Activated T-cell treated with anti-CD3 and anti-CD28 coated beads, Interleukin-2, amount 50 U/mL, for 24 hours (primary cell): ENCODE results near the gene AFDN.

Experiments
- DNase-seq: peaks from one replicate; pipeline ENCODE4 v3.0.0-alpha.2; 2020
- H3K27ac Mint-ChIP-seq: 2 replicates; pipeline ENCODE4 v1.8.0; 2020; ENCODE audit warnings: mild to moderate bottlenecking, mixed read lengths
- H3K27me3 Mint-ChIP-seq: 2 replicates; pipeline ENCODE4 v1.8.0; 2020; ENCODE audit warnings: mixed read lengths
- H3K36me3 Mint-ChIP-seq: 2 replicates; pipeline ENCODE4 v1.8.0; 2020; ENCODE audit warnings: low read depth, mixed read lengths
- H3K4me1 Mint-ChIP-seq: 2 replicates; pipeline ENCODE4 v1.8.0; 2020; ENCODE audit warnings: low read depth, mixed read lengths
- H3K4me3 Mint-ChIP-seq: 2 replicates; pipeline ENCODE4 v1.8.0; 2020; ENCODE audit warnings: mild to moderate bottlenecking, moderate library complexity, mixed read lengths
- H3K9me3 Mint-ChIP-seq: 2 replicates; pipeline ENCODE4 v1.8.0; 2020; ENCODE audit warnings: mixed read lengths

The AFDN gene

DNA sequence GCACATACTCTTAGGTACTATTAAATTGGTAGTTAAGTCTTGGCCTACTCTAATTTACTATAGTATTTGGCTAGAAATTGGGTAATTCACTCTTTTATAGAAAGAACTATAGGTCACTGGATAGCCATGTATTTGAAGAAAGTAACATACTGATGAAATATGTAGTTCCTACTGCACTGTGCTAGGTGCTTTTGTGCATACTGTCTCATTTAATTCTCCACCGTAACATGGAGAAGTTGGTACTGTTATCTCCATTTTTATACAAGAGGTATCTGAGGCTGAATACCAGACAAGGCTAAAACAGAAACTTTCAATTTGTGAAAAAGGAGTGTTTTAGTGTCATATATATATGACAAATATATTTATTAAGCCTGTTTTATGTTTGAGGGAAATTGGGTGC is 29.8 kb downstream of the AFDN start:
- H3K36me3 Mint-ChIP-seq, result no peaks in the 10 kb centered on the region
- H3K4me1 Mint-ChIP-seq, result peaks cover 14% of the 10 kb centered on the region
- H3K4me3 Mint-ChIP-seq, result no peak overlapping the region
- no peaks in the 10 kb centered on the region for H3K9me3 Mint-ChIP-seq
- no peak overlapping the region for H3K27ac Mint-ChIP-seq
- peaks cover 40% of the 10 kb centered on the region for H3K27me3 Mint-ChIP-seq
- no peak for DNase-seq

DNA sequence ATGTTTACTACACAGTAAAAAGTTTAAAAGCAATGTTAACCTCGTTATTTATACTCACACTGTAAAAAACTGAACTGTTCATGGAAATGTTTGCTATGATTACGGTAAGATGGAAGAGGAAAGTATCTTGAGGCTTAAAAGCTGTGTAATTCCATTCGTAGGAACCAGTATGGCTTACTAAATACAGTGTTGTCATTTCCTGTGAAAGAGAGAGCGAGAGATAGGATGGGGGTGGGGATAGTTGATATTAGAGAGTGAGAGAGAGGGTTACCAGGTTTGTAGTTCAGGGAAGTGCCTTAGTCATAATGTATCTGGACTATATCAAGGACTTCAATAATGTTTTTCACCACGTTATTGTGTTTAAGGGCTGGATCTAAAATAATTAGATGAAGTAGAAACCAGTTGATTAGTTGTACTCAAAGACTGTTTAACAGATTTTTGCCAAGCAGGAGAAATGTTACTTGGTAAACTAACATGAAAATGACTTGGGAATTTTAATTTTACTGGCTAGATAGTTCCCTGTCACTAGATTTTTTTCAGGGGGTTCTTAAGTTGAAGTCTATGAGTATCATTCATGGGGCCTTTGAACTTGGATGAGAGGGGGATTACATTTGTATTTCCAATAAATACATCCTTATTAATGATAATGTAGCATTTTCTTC is 30.4 kb downstream of the AFDN start:
- Mint-ChIP-seq H3K4me1 (peaks cover 14% of the 10 kb centered on the region), H3K4me3 (no peak overlapping the region), H3K36me3 (no peaks in the 10 kb centered on the region), H3K27ac (no peak overlapping the region), H3K9me3 (no peaks in the 10 kb centered on the region), H3K27me3 (peaks cover 36% of the 10 kb centered on the region)
- no peak for DNase-seq

DNA sequence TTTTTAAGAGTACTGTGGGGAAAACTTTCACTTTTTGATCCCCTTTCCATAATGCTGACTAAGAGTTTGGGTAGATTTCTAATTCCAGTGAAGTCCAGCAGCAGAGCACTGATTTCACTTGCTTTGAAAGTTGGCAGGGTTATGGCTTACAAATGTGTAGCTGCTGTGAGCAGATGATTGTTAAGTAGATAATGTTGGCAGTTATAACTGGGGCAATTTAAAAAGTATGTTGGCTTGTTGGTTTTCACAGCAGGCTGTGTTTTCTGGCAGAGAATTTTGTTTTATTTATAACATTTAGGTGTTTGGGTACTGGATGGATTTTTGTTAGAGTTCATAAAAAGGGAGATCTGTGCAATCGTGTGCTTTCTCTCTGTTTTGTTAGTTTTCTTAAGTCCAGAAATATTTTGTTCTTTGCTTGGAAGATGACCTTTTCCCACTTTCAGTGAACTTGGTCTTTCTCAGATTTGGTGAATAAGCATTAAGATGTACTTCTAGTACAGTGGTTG is 31.4 kb downstream of the AFDN start:
- DNase-seq, result no peak
- Mint-ChIP-seq H3K27me3 (peaks cover 34% of the 10 kb centered on the region), H3K27ac (no peak overlapping the region), H3K4me3 (no peak overlapping the region), H3K36me3 (no peaks in the 10 kb centered on the region), H3K9me3 (no peaks in the 10 kb centered on the region), H3K4me1 (peaks cover 14% of the 10 kb centered on the region)

DNA sequence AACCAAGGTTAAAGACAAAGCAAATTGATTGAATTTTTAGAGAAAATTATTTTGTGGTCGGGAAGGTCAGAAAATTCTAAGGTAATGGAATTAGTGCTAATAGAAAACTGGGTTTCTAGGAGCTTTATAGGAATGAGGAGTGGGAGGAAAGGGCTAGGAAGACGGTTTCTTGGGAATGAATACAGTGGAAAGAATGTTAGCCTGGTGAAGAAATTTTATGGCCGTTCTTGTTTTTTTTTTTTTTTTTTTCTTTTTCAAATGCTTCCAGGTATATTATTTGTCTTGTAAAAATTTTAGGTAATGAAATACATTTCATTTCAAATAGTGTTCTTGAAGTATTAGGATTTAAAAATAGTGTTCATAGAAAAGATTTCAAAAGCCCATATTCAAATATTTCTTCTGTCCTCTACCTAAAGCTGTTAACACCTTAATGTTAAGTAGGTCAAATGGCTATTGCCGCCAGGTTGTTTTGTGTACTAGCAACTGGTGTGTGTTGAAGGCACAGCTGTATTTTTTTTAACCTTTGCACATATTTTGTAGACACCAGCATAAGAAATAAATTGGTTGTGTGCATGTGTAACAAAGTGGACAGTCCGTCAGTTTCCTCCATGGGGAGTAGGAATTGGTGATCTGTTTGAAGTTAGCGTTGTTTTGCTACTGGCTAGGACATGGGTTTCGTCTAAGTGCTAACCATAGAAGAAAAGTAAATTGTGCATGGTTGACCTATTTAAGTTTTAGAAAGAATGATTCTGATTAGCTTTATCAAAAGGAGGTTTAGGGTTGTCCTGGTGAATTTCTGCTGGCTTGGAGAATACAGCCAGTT is 32.3 kb downstream of the AFDN start:
- peaks cover 30% of the 10 kb centered on the region for H3K27me3 Mint-ChIP-seq
- H3K27ac Mint-ChIP-seq, result no peak overlapping the region
- peaks cover 14% of the 10 kb centered on the region for H3K4me1 Mint-ChIP-seq
- no peak for DNase-seq
- no peaks in the 10 kb centered on the region for H3K9me3 Mint-ChIP-seq
- H3K36me3 Mint-ChIP-seq, result no peaks in the 10 kb centered on the region
- no peak overlapping the region for H3K4me3 Mint-ChIP-seq

DNA sequence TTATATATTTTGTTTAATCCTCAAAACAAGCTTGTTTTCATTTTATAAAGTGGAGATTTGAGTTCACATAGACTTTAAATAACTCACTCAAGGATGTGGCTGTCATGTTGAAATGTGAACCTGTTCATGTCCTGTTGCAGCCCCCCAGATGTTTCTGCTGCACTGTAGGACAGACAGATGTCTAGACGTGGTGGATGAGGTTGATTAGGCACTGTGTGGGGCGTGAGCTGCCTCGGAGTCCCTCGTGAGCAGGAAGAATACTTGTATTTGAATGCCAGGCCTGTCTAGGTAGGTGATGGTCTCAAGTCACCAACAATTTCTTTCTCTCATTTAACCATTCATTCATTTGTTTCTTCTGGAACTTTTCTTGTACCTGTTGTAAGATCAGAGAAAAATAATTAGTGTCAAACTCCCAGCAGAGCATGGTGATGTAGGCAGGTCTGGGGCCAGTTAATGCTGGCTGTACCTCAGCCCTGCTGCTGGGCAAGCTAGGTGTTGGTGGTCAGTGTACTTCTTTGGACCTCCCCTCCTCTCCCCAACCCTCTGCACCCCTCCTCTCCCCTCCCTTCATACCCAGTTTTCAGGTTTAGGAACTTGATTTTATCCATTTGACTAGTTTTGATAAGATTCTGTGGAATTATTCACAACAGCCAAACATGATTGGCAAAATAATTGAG is 34.0 kb downstream of the AFDN start:
- H3K4me1 Mint-ChIP-seq, result peaks cover 12% of the 10 kb centered on the region
- DNase-seq, result no peak
- H3K9me3 Mint-ChIP-seq, result no peaks in the 10 kb centered on the region
- no peaks in the 10 kb centered on the region for H3K36me3 Mint-ChIP-seq
- no peak overlapping the region for H3K27ac Mint-ChIP-seq
- H3K4me3 Mint-ChIP-seq, result no peak overlapping the region
- H3K27me3 Mint-ChIP-seq, result peaks cover 31% of the 10 kb centered on the region

GRCh38 chr6:167861424-167861823 is 34.7 kb downstream of the AFDN start:
- Mint-ChIP-seq H3K9me3 (no peaks in the 10 kb centered on the region), H3K27ac (no peak overlapping the region), H3K36me3 (no peaks in the 10 kb centered on the region), H3K4me3 (no peak overlapping the region), H3K4me1 (peaks cover 12% of the 10 kb centered on the region), H3K27me3 (peaks cover 31% of the 10 kb centered on the region)
- no peak for DNase-seq

DNA sequence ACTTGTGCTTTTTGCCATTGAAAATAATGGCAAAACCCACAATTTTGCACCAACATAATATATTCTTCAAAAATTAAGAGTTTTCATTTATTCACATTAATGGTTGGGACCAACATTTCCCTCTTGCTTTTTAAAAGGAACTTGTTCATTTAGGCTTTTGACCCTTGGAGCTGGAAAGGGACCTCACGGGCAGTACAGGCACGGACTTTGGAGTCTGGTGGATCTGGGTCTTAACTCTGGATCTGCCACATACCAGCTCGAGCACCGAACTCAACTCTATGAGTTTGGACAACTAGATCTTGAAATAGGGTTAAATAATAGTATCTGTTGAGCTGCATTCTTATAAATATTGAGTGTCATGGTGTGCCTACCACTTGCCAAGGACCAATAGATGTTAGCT is 37.2 kb downstream of the AFDN start:
- Mint-ChIP-seq H3K4me1 (no peaks in the 10 kb centered on the region), H3K36me3 (peaks cover 2% of the 10 kb centered on the region), H3K9me3 (no peaks in the 10 kb centered on the region), H3K4me3 (no peak overlapping the region), H3K27ac (no peak overlapping the region), H3K27me3 (peaks cover 31% of the 10 kb centered on the region)
- DNase-seq, result no peak

GRCh38 chr6:167866642-167867041 is 39.9 kb downstream of the AFDN start:
- H3K4me1 Mint-ChIP-seq, result no peaks in the 10 kb centered on the region
- no peak for DNase-seq
- H3K36me3 Mint-ChIP-seq, result peaks cover 2% of the 10 kb centered on the region
- no peak overlapping the region for H3K27ac Mint-ChIP-seq
- H3K4me3 Mint-ChIP-seq, result no peak overlapping the region
- no peaks in the 10 kb centered on the region for H3K9me3 Mint-ChIP-seq
- peaks cover 25% of the 10 kb centered on the region for H3K27me3 Mint-ChIP-seq

DNA sequence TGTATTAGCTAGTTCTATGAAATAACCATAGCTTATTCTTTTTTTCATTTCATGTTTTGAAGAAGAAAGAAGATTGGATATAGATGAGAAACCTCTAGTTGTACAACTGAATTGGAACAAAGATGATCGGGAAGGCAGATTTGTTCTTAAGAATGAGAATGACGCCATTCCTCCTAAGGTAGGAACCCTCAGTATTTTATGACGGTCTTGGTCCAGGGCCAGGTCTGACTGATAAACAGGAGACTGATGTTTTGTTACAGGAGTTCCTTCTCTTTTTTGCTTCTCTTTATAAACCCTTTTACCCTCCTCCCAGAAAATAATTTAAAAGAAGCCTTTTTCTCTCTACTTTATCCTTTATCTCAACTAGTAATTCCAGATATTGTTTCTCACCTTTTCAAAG is 43.6 kb downstream of the AFDN start:
- H3K4me3 Mint-ChIP-seq, result no peak overlapping the region
- no peak for DNase-seq
- H3K36me3 Mint-ChIP-seq, result peaks cover 4% of the 10 kb centered on the region

GRCh38 chr6:167872538-167873210 is 46.0 kb downstream of the AFDN start:
- H3K27me3 Mint-ChIP-seq, result peaks cover 12% of the 10 kb centered on the region
- no peaks in the 10 kb centered on the region for H3K9me3 Mint-ChIP-seq
- no peaks in the 10 kb centered on the region for H3K4me1 Mint-ChIP-seq
- H3K27ac Mint-ChIP-seq, result no peak overlapping the region
- H3K4me3 Mint-ChIP-seq, result no peak overlapping the region
- DNase-seq, result no peak
- H3K36me3 Mint-ChIP-seq, result peaks cover 4% of the 10 kb centered on the region

More for the DNA sequence above, 43.6 kb downstream of the AFDN start:
- peaks cover 9% of the 10 kb centered on the region for H3K27me3 Mint-ChIP-seq
- no peaks in the 10 kb centered on the region for H3K4me1 Mint-ChIP-seq
- no peaks in the 10 kb centered on the region for H3K9me3 Mint-ChIP-seq
- no peak overlapping the region for H3K27ac Mint-ChIP-seq

DNA sequence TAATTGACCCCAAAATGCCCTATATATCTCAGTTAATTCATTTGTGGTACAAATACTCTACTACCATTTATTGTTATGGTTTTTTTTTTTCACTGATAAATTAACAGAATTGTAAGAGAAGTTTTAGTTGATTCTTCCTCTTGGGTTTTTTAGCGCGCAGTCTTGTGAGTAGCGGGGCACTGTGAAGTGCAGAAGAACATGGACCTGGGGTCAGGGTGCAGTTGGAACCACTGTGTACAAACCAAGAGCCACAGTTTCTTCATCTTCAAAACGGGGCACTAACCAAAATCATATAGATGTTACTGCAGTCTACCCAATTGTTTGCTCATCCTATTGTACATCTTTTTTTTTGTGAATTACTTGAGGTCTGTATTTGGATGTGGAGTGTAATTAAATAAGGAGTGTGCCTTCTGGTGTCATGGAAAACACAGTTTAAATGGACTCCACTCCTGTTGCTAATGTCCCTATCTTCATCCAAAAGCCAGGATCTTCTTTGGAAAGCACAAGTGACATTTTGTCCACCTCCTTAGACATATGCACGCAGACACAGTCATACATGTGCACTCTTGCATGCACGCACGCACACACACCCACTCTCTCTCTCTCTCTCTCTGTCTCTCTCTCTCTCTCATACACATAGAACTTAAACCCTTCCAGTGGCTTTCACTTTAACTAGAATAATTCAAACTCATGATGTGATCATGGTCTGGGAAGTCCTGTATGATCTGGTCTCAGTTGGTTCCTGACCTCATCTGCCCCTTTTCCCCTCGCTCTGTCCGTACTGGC is 51.5 kb downstream of the AFDN start:
- no peak for DNase-seq
- Mint-ChIP-seq H3K27me3 (peaks cover 29% of the 10 kb centered on the region), H3K36me3 (peaks cover 6% of the 10 kb centered on the region), H3K9me3 (no peaks in the 10 kb centered on the region), H3K4me1 (no peaks in the 10 kb centered on the region), H3K27ac (no peak overlapping the region), H3K4me3 (no peak overlapping the region)

- no peaks in the 10 kb centered on the region for H3K9me3 Mint-ChIP-seq
- no peaks in the 10 kb centered on the region for H3K4me1 Mint-ChIP-seq
- no peak overlapping the region for H3K27ac Mint-ChIP-seq
- peaks cover 6% of the 10 kb centered on the region for H3K36me3 Mint-ChIP-seq
- peaks cover 29% of the 10 kb centered on the region for H3K27me3 Mint-ChIP-seq
- H3K4me3 Mint-ChIP-seq, result no peak overlapping the region
- no peak for DNase-seq
These were observed 52.9 kb downstream of the AFDN start for GRCh38 chr6:167879612-167880011.

GRCh38 chr6:167881327-167881726 is 54.6 kb downstream of the AFDN start:
- DNase-seq, result no peak
- Mint-ChIP-seq H3K27me3 (peaks cover 29% of the 10 kb centered on the region), H3K36me3 (peaks cover 4% of the 10 kb centered on the region), H3K4me1 (no peaks in the 10 kb centered on the region), H3K4me3 (no peak overlapping the region), H3K27ac (no peak overlapping the region), H3K9me3 (no peaks in the 10 kb centered on the region)

DNA sequence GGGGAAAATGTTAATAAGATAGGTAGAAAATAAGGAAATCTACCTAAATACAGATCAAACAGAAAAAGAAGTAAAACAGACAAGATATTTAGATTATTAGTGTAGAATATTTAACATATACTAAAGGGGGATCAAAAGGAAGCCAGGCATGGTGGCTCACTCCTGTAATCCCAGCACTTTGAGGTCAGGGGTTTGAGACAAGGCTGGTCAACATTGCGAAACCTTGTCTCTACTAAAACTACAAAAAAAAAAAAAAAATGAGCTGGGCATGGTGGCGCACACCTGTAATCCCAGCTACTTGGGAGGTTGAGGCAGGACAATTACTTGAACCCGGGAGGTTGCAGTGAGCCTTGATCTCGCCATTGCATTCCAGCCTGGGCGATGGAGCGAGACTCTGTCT is 55.5 kb downstream of the AFDN start:
- no peak for DNase-seq
- Mint-ChIP-seq H3K36me3 (peaks cover 4% of the 10 kb centered on the region), H3K4me3 (no peak overlapping the region), H3K27me3 (peaks cover 27% of the 10 kb centered on the region), H3K9me3 (no peaks in the 10 kb centered on the region), H3K27ac (no peak overlapping the region), H3K4me1 (no peaks in the 10 kb centered on the region)
